ENCODE results near the gene COQ8B.

Gene COQ8B

DNA sequence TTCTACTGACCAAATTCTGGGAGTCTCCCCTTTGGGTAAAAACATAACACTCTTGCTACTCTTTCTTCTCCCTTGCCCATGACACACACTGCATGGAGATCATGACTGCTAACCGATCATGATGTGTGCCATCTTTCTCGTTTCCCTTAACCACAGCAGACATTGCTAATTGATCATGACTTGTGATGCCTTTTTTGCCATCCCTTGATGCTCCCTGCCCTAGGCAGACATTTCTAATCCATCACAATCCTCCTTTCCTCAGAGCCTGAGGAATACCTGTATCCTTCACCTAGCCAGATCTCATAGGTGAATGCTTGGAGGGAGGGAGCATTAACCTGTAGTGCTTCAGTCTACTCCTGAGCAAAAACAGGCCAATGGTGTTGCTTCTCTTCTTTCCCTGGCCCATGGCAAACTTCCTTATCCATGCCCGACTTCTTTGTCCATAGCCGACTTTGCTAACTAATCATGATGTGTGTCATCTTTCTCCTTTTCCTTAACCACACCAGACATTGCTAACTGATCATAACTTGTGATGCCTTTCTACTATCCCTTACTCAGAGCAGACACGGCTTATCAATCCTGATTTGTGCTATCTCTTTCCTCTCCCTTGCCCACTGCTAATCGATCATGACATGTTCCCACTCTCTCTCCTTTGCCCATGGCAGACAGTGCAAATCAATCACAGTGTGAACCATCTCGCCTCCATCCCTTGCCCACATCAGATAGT lies 44.0 kb downstream of the COQ8B start:
- TF ChIP-seq, protein P1, sequence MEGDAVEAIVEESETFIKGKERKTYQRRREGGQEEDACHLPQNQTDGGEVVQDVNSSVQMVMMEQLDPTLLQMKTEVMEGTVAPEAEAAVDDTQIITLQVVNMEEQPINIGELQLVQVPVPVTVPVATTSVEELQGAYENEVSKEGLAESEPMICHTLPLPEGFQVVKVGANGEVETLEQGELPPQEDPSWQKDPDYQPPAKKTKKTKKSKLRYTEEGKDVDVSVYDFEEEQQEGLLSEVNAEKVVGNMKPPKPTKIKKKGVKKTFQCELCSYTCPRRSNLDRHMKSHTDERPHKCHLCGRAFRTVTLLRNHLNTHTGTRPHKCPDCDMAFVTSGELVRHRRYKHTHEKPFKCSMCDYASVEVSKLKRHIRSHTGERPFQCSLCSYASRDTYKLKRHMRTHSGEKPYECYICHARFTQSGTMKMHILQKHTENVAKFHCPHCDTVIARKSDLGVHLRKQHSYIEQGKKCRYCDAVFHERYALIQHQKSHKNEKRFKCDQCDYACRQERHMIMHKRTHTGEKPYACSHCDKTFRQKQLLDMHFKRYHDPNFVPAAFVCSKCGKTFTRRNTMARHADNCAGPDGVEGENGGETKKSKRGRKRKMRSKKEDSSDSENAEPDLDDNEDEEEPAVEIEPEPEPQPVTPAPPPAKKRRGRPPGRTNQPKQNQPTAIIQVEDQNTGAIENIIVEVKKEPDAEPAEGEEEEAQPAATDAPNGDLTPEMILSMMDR (IDR thresholded peaks at IDR 0.05; ENCODE audit: control insufficient read depth, insufficient read depth, low read depth, low read length, missing control alignments): no peak
- DNase-seq (ENCODE audit: low read depth): no peak
- H3K4me3 ChIP-seq (ENCODE audit: control insufficient read depth, low read depth, low read length): no peak overlapping the region

DNA sequence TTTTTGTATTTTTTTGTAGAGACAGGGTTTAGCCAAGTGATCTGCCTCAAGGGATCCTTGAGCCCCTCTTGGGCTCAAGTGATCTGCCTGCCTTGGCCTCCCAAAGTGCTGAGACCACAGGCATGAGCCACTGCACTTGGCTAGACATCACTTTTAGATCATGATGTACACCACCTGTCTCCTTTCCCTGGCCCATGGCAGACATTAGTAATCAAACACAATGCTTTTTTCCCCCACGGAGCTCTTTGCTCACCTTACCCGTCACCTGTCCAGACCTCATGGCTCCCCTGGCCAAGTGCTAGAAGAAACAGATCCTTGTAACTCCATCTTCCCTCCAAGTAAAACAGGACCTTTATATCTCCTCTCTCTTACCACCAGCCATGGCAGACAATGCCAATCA lies 44.6 kb downstream of the COQ8B start:
- TF ChIP-seq, protein P1 (IDR thresholded peaks at IDR 0.05; ENCODE audit: control insufficient read depth, insufficient read depth, low read depth, low read length, missing control alignments): no peak
- DNase-seq (ENCODE audit: low read depth): no peak
- H3K4me3 ChIP-seq (ENCODE audit: control insufficient read depth, low read depth, low read length): no peak overlapping the region

- TF ChIP-seq, protein P1 (IDR thresholded peaks at IDR 0.05; ENCODE audit: control insufficient read depth, insufficient read depth, low read depth, low read length, missing control alignments): no peak
Measured at GRCh38 chr19:40671404-40671803, 45.3 kb downstream of the COQ8B start.

DNA sequence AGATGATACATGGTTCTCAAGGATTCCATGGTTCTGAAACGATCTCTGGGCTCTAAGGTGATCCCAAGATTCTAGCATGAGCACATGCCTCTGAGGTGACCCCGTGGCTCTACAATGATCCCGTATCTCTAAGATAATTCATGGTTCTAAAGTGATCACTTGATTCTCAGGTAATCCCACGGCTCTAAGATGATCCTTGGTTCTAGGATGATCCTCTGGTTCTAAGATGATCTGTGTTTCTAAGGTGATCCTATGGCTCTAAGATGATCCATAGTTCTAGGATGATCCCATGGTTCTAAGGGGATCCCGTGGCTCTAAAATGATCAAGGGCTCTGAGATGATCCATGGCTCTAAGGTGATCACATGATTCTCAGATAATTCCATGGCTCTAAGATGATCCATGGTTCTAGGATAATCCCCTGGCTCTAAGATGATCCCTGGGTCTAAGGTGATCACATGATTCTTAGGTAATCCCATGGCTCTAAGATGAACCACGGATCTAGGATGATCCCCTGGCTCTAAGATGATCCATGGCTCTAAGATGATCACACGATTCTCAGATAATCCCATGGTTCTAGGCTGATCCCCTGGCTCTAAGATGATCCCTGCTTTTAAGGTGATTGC lies 47.6 kb downstream of the COQ8B start:
- DNase-seq (ENCODE audit: low read depth): no peak
- TF ChIP-seq, protein P1 (IDR thresholded peaks at IDR 0.05; ENCODE audit: control insufficient read depth, insufficient read depth, low read depth, low read length, missing control alignments): no peak
- no peak overlapping the region for H3K4me3 ChIP-seq (ENCODE audit: control insufficient read depth, low read depth, low read length)

More at GRCh38 chr19:40671404-40671803, 45.3 kb downstream of the COQ8B start:
- no peak overlapping the region for H3K4me3 ChIP-seq (ENCODE audit: control insufficient read depth, low read depth, low read length)
- no peak for DNase-seq (ENCODE audit: low read depth)

- TF ChIP-seq, protein P1 (IDR thresholded peaks at IDR 0.05; ENCODE audit: control insufficient read depth, insufficient read depth, low read depth, low read length, missing control alignments): no peak
- no peak for DNase-seq (ENCODE audit: low read depth)
- H3K4me3 ChIP-seq (ENCODE audit: control insufficient read depth, low read depth, low read length): no peak overlapping the region
Measured at GRCh38 chr19:40667602-40668001, 49.1 kb downstream of the COQ8B start.

- TF ChIP-seq, protein P1 (IDR thresholded peaks at IDR 0.05; ENCODE audit: control insufficient read depth, insufficient read depth, low read depth, low read length, missing control alignments): no peak
- no peak overlapping the region for H3K4me3 ChIP-seq (ENCODE audit: control insufficient read depth, low read depth, low read length)
- DNase-seq (ENCODE audit: low read depth): no peak
Measured at GRCh38 chr19:40666803-40667438, 49.8 kb downstream of the COQ8B start.

All from AG09309 (cell line).